K562 (cell line): Measurements from ENCODE around the gene CACNA1E. TPM values are rescaled to one million over a fixed set of nuclear protein-coding genes. Genes with fewer than 3 reads are reported as not detected.

ENCODE experiments used
- ATAC-seq: fragments of 200-7000 bp; cut with Tn5 transposase; 3 replicates; pipeline ENCODE4 v1.9.1; 2020; ENCODE audit warnings: moderate library complexity
- BruUV-seq: library from RNA; stranded (reverse); fragments of 400-500 nt; replicated peaks from 2 replicates; lab custom pipeline; 2021; lab: Mats Ljungman, UMichigan
- CTCF ChIA-PET: fragments of 300-600 bp; formaldehyde crosslinking; extraction: SDS; loops from one replicate; lab custom pipeline; 2021; ENCODE audit warnings: low intra/inter-chr PET ratio; lab: Yijun Ruan, JAX
- POLR2A ChIA-PET: fragments of 300-600, 350-650 bp; sonication (Branson Sonifier 250); formaldehyde crosslinking; extraction: SDS; loops from one replicate; lab custom pipeline; 2021; ENCODE audit warnings: antibody characterized with exemption, inconsistent platforms; lab: Yijun Ruan, JAX
- DNase-seq, 4 experiments: peaks; one replicate each; pipeline versions ENCODE4 v3.0.0 to v3.0.0-alpha.2; 2011 to 2018; ENCODE audit warnings: low spot score in 3 of 4, mixed read lengths in 3 of 4; ENCODE audit errors: extremely low read depth in 1 of 4
- FAIRE-seq: peaks from 2 replicates; lab custom pipeline; 2011; peaks lifted over from hg19 to GRCh38; lab: Jason Lieb, UNC
- H2AFZ ChIP-seq: 2 replicates; pipeline ENCODE4 v1.6.0; 2011; ENCODE audit warnings: low read depth, low read length, control low read depth, inconsistent platforms
- H3K27ac ChIP-seq: fragments of 200-600 bp; 3 replicates; pipeline ENCODE4 v1.8.0; 2011; ENCODE audit warnings: low read depth, mild to moderate bottlenecking, control low read depth, inconsistent platforms, low read length, moderate library complexity, mixed read lengths; ENCODE audit errors: extremely low read depth
- H3K27me3 ChIP-seq, 2 experiments: fragments of 300-600 bp in 1 of 2; 2 replicates in 1 of 2; 3 replicates in 1 of 2; pipeline versions ENCODE4 v1.6.0 to v1.8.0; 2011; ENCODE audit warnings: inconsistent platforms in 2 of 2, low read length in 2 of 2, mild to moderate bottlenecking in 1 of 2, mixed read lengths in 1 of 2, moderate library complexity in 1 of 2; ENCODE audit not compliant: control insufficient read depth in 2 of 2, insufficient read depth in 2 of 2
- H3K36me3 ChIP-seq: fragments of 300-600 bp; 3 replicates; pipeline ENCODE4 v1.8.0; 2011; ENCODE audit warnings: mild to moderate bottlenecking, low read length, inconsistent platforms; ENCODE audit not compliant: control insufficient read depth, insufficient read depth
- H3K4me1 ChIP-seq, 2 experiments: fragments of 200-600 bp in 1 of 2; replicated peaks in 1 of 2; 2 replicates in 1 of 2; 3 replicates in 1 of 2; pipeline versions ENCODE4 v1.5.1 to v1.8.0; 2011; ENCODE audit warnings: inconsistent platforms in 2 of 2, low read length in 2 of 2, mild to moderate bottlenecking in 1 of 2, mixed read lengths in 1 of 2, moderate library complexity in 1 of 2; ENCODE audit not compliant: control insufficient read depth in 2 of 2, insufficient read depth in 2 of 2
- H3K4me2 ChIP-seq: 2 replicates; pipeline ENCODE4 v1.6.1; 2011; ENCODE audit warnings: low read length, control low read depth, inconsistent platforms, mixed read lengths; ENCODE audit not compliant: insufficient read depth
- H3K4me3 ChIP-seq: fragments of 200-600 bp; sonication (generic), shearing (Covaris generic); 2 replicates; pipeline ENCODE4 v1.5.1; 2016; ENCODE audit warnings: control low read depth, inconsistent platforms
- H3K79me2 ChIP-seq: fragments of 200-600 bp; 3 replicates; pipeline ENCODE4 v1.8.0; 2011; ENCODE audit warnings: low read length, inconsistent platforms; ENCODE audit not compliant: control insufficient read depth, insufficient read depth
- H3K9ac ChIP-seq, 2 experiments: 2 replicates each; pipeline versions ENCODE4 v1.6.0 to v1.6.1; 2011; ENCODE audit warnings: low read depth in 2 of 2, low read length in 2 of 2, control low read depth in 1 of 2, inconsistent platforms in 1 of 2, mild to moderate bottlenecking in 1 of 2, mixed read lengths in 1 of 2; ENCODE audit not compliant: insufficient read depth in 1 of 2
- H3K9me1 ChIP-seq: one replicate; pipeline ENCODE4 v1.6.0; 2011; ENCODE audit warnings: inconsistent platforms, mild to moderate bottlenecking, low read length, moderate library complexity; ENCODE audit not compliant: control insufficient read depth, insufficient read depth
- H3K9me3 ChIP-seq: replicated peaks from 2 replicates; pipeline ENCODE4 v1.5.1; 2011; ENCODE audit warnings: low read depth, low read length, inconsistent platforms; ENCODE audit not compliant: control insufficient read depth, insufficient read depth
- H4K20me1 ChIP-seq: replicated peaks from 2 replicates; pipeline ENCODE4 v1.6.1; 2011; ENCODE audit warnings: low read length, inconsistent platforms, mixed read lengths; ENCODE audit not compliant: control insufficient read depth, insufficient read depth
- ATF4 ChIP-seq: fragments of 450-650 bp; formaldehyde crosslinking; IDR thresholded peaks from 2 replicates; pipeline ENCODE4 v1.4.0; 2022; ENCODE audit warnings: mild to moderate bottlenecking, moderate library complexity
- EP300 ChIP-seq: IDR thresholded peaks from 2 replicates; pipeline ENCODE4 v1.6.1; 2012; ENCODE audit warnings: low read length, improper control_type of control experiment
- RBM17 ChIP-seq: fragments of 200-400 bp; formaldehyde crosslinking; IDR thresholded peaks from 2 replicates; pipeline ENCODE4 v1.6.1; 2017; ENCODE audit warnings: low read depth, mild to moderate bottlenecking, low read length, borderline replicate concordance
- SP1 ChIP-seq: sonication (generic); formaldehyde crosslinking; IDR thresholded peaks from 2 replicates; pipeline ENCODE4 v1.8.1; 2022; ENCODE audit warnings: mild to moderate bottlenecking, missing genetic modification reagents
- TEAD4 ChIP-seq, 2 experiments: sonication (generic) in 1 of 2; formaldehyde crosslinking in 1 of 2; IDR thresholded peaks; 2 replicates each; pipeline versions ENCODE4 v1.6.1 to v1.8.0; 2012 to 2022; ENCODE audit warnings: borderline replicate concordance in 1 of 2, inconsistent platforms in 1 of 2, low read length in 1 of 2, mild to moderate bottlenecking in 1 of 2, missing genetic modification reagents in 1 of 2
- USF1 ChIP-seq: sonication (generic); formaldehyde crosslinking; IDR thresholded peaks from 2 replicates; pipeline ENCODE4 v1.9.0; 2022; ENCODE audit warnings: mild to moderate bottlenecking, missing genetic modification reagents
- YY1 ChIP-seq, 3 experiments: IDR thresholded peaks; 2 replicates each; pipeline ENCODE4 v1.6.1; 2011; ENCODE audit warnings: low read length in 2 of 3, mild to moderate bottlenecking in 2 of 3, moderate library complexity in 2 of 3, borderline replicate concordance in 1 of 3, control low read depth in 1 of 3, low read depth in 1 of 3; ENCODE audit not compliant: insufficient read depth in 3 of 3, insufficient replicate concordance in 2 of 3, control insufficient read depth in 1 of 3, insufficient read length in 1 of 3; ENCODE audit errors: extremely low read depth in 1 of 3
- ZNF407 ChIP-seq: fragments of 450-650 bp; IDR thresholded peaks from 2 replicates; pipeline ENCODE4 v1.6.1; 2016; ENCODE audit warnings: low read depth
- WGBS: fragments of 100-300 bp; shearing (Covaris generic); methylation state at CpG from one replicate; pipeline ENCODE4 v1.1.6; 2016; ENCODE audit warnings: low coverage, mixed read lengths; ENCODE audit not compliant: insufficient coverage; ENCODE audit errors: missing lambda C conversion rate; 5-methylcytosine and 5-hydroxymethylcytosine counted together
- in situ Hi-C: fragments of 300-500 bp; cut with MboI; formaldehyde crosslinking; loops from 4 replicates; pipeline ENCODE4 v1.15.0; 2018; ENCODE audit warnings: inconsistent platforms, mixed read lengths
- intact Hi-C: fragments of 100-400 bp; cut with micrococcal nuclease; formaldehyde crosslinking; loops from 2 replicates; pipeline ENCODE4 v1.14.2; 2022
- polyA plus RNA-seq, 8 experiments: library from polyadenylated mRNA; depleted of rRNA in 4 of 8; stranded (reverse) in 5 of 8; unstranded in 3 of 8; fragments of >200 nt; fragmentation: Nextera tagmentation in 2 of 8; fragmentation: Illumina TruSeq in 1 of 8; extraction: Ambion mirVana in 2 of 8; extraction: Trizol in 1 of 8; gene quantifications; 2 replicates each; pipeline versions ENCODE4 v1.2.1 to v1.2.3, GENCODE V29; 2011 to 2014; ENCODE audit warnings: inconsistent platforms in 1 of 8, missing spikeins in 1 of 8
- total RNA-seq, 7 experiments: library from RNA; depleted of rRNA in 6 of 7; stranded (reverse); fragments of >200 nt in 6 of 7; fragmentation: Illumina TruSeq in 2 of 7; extraction: Trizol in 2 of 7; gene quantifications; 2 replicates each; pipeline versions ENCODE4 v1.2.1 to v1.2.3, GENCODE V29; 2011 to 2021; ENCODE audit warnings: low replicate concordance in 1 of 7

Gene CACNA1E
- total and polyA plus RNA-seq, 9 of the 15 experiments (the other 6 are each of a cell fraction or from before 2014, with no cell fraction given), result under 0.01 to 0.04 TPM; not detected in 7

GRCh38 chr1:181630838-181631237 lies 147.5 kb downstream of the CACNA1E start:
- 3% methylated on average over 3 of the region's 3 CpGs for WGBS
- H3K4me2 ChIP-seq, result no peak overlapping the region
- BruUV-seq, result no TSS peak
- no peak overlapping the region for H2AFZ ChIP-seq
- CTCF ChIA-PET, result no interaction called here
- H3K9ac ChIP-seq, result no peak overlapping the region
- no peak for DNase-seq
- H3K9me1 ChIP-seq, result no peaks in the 10 kb centered on the region
- no peak overlapping the region for H3K4me3 ChIP-seq
- H3K27ac ChIP-seq, result no peak overlapping the region
- H3K27me3 ChIP-seq, result no peaks in the 10 kb centered on the region
- no peak for ATAC-seq
- H3K36me3 ChIP-seq, result no peaks in the 10 kb centered on the region
- no peaks in the 10 kb centered on the region for H4K20me1 ChIP-seq
- in situ Hi-C loops (no loop called here), intact Hi-C loops (no loop called here)
- no peaks in the 10 kb centered on the region for H3K79me2 ChIP-seq
- no peak for FAIRE-seq
- no peaks in the 10 kb centered on the region for H3K9me3 ChIP-seq
- H3K4me1 ChIP-seq, result no peaks in the 10 kb centered on the region
- POLR2A ChIA-PET, result no interaction called here
- no peak for TF ChIP-seq USF1 (CRISPR knock-in tag)
- no peak for TF ChIP-seq ZNF407
- TF ChIP-seq TEAD4 (IDR thresholded peaks at IDR 0.05; ENCODE audit: low read length), result no peak
- TF ChIP-seq TEAD4 (CRISPR knock-in tag; IDR thresholded peaks at IDR 0.05; ENCODE audit: borderline replicate concordance), result no peak
- no peak for TF ChIP-seq ATF4
- no peak for TF ChIP-seq RBM17
- no peak for TF ChIP-seq YY1 (IDR thresholded peaks at IDR 0.05; ENCODE audit: borderline replicate concordance in 1 of 3, control insufficient read depth in 1 of 3, extremely low read depth in 1 of 3, insufficient read depth in 3 of 3, insufficient read length in 1 of 3, insufficient replicate concordance in 2 of 3, low read depth in 1 of 3, low read length in 2 of 3)
- no peak for TF ChIP-seq SP1
- TF ChIP-seq EP300, result no peak
